HL-60 (cell line): Measurements from ENCODE around the gene CSMD2.

Source experiments
- DNase-seq, 2 experiments: peaks; one replicate each; pipeline ENCODE4 v3.0.0-alpha.2; 2010 to 2020; ENCODE audit warnings: low read depth in 1 of 2, low spot score in 1 of 2
- H3K27ac ChIP-seq: fragments of 250-450 bp; sonication (Bioruptor Pico); replicated peaks from 2 replicates; pipeline ENCODE4 v1.5.1; 2020; ENCODE audit warnings: mild to moderate bottlenecking, moderate library complexity
- H3K27me3 ChIP-seq: fragments of 250-450 bp; sonication (Bioruptor Pico); 2 replicates; pipeline ENCODE4 v1.5.1; 2021; ENCODE audit warnings: mild to moderate bottlenecking, moderate library complexity; ENCODE audit not compliant: insufficient read depth, poor library complexity, severe bottlenecking
- H3K4me3 ChIP-seq: replicated peaks from 2 replicates; pipeline ENCODE4 v1.5.1; 2011; ENCODE audit warnings: mild to moderate bottlenecking, control low read depth, low read length; ENCODE audit not compliant: insufficient read depth
- GABPA ChIP-seq: IDR thresholded peaks from 2 replicates; pipeline ENCODE4 v1.6.1; 2012; ENCODE audit warnings: low read depth
- POLR2AphosphoS5 ChIP-seq: IDR thresholded peaks from 2 replicates; pipeline ENCODE4 v1.6.1; 2012; ENCODE audit warnings: low read depth
- SPI1 ChIP-seq: IDR thresholded peaks from 2 replicates; pipeline ENCODE4 v1.6.1; 2012; ENCODE audit warnings: low read depth, mild to moderate bottlenecking, borderline replicate concordance
- TF ChIP-seq, protein P1 (sequence below): IDR thresholded peaks from one replicate; pipeline ENCODE4 v1.5.1; 2011; ENCODE audit warnings: low read length, control low read depth, inconsistent platforms; ENCODE audit not compliant: insufficient read depth
- TF ChIP-seq, protein P2 (sequence below): IDR thresholded peaks from 2 replicates; pipeline ENCODE4 v1.6.1; 2012; ENCODE audit warnings: low read depth; ENCODE audit not compliant: insufficient replicate concordance

Gene CSMD2

DNA sequence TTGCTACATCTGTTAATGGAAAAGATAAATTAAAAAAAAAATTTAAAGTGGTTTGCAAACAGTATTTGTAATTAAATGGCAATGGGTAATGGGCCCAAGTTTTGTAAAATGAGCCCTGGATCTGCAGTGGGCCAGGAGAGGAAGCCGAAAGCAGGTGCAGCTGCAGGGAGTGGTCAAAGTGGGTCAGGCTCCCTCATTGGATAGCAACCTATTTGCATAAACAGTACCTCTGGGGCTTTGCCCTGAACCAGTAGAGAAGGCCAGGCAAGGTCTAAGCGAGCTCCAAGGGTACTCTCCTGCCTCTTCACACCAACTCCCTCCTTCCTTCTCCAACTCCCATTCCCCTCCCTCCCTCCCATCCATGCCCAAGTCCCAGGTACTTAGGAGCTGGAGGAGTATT lies 162.2 kb downstream of the CSMD2 start:
- Histone ChIP-seq H3K27ac (no peak overlapping the region), H3K4me3 (no peak overlapping the region), H3K27me3 (no peaks in the 10 kb centered on the region)
- DNase-seq = no peak
- TF ChIP-seq, protein P1, sequence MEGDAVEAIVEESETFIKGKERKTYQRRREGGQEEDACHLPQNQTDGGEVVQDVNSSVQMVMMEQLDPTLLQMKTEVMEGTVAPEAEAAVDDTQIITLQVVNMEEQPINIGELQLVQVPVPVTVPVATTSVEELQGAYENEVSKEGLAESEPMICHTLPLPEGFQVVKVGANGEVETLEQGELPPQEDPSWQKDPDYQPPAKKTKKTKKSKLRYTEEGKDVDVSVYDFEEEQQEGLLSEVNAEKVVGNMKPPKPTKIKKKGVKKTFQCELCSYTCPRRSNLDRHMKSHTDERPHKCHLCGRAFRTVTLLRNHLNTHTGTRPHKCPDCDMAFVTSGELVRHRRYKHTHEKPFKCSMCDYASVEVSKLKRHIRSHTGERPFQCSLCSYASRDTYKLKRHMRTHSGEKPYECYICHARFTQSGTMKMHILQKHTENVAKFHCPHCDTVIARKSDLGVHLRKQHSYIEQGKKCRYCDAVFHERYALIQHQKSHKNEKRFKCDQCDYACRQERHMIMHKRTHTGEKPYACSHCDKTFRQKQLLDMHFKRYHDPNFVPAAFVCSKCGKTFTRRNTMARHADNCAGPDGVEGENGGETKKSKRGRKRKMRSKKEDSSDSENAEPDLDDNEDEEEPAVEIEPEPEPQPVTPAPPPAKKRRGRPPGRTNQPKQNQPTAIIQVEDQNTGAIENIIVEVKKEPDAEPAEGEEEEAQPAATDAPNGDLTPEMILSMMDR = no peak
- TF ChIP-seq GABPA (no peak), POLR2AphosphoS5 (no peak), SPI1 (no peak)
- TF ChIP-seq, protein P2, sequence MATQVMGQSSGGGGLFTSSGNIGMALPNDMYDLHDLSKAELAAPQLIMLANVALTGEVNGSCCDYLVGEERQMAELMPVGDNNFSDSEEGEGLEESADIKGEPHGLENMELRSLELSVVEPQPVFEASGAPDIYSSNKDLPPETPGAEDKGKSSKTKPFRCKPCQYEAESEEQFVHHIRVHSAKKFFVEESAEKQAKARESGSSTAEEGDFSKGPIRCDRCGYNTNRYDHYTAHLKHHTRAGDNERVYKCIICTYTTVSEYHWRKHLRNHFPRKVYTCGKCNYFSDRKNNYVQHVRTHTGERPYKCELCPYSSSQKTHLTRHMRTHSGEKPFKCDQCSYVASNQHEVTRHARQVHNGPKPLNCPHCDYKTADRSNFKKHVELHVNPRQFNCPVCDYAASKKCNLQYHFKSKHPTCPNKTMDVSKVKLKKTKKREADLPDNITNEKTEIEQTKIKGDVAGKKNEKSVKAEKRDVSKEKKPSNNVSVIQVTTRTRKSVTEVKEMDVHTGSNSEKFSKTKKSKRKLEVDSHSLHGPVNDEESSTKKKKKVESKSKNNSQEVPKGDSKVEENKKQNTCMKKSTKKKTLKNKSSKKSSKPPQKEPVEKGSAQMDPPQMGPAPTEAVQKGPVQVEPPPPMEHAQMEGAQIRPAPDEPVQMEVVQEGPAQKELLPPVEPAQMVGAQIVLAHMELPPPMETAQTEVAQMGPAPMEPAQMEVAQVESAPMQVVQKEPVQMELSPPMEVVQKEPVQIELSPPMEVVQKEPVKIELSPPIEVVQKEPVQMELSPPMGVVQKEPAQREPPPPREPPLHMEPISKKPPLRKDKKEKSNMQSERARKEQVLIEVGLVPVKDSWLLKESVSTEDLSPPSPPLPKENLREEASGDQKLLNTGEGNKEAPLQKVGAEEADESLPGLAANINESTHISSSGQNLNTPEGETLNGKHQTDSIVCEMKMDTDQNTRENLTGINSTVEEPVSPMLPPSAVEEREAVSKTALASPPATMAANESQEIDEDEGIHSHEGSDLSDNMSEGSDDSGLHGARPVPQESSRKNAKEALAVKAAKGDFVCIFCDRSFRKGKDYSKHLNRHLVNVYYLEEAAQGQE = no peak

DNA sequence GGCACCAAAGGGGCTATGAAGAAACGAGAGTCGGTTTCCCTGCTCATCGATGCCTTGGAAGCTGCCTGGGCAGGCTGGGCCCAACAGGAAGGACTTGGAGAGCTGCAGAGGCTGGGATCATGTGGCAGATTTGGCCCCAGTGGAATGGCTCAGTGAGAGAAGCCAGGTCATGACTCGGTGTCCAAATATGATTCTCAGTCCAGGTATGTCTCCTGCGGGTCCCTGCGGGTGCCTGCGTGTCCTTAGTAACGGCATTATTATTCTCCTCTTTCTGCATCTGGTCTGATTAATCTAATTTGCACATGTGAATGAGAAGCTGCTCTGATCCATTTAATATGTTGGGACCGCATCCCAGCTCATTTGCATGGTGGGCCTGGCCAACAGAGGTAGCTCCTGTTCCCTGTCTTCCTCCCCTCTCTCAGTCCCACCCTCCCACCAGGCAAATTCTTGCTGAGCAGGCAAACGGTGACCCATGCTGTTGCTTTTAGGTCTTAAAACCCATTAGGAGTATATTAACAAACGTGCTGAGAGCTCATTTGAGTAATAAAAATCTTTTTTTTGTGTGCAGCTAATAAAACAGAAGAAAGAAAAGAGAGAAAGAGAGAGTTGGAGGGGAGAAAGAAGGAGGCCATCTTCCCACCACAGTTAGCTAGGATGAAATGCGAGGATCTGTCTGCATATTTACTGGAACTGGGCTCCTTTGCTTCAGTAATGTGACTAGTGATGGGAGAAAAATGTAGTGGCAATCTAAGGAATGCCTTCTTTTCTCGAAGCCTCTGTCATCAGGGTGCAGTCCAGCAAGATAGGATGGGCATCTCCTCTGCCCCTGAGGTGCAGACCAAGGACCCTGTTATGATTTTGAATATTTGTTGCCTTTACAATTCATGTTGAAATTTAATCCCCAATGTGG lies 167.6 kb downstream of the CSMD2 start:
- no peak overlapping the region for H3K27ac ChIP-seq
- no peak for TF ChIP-seq POLR2AphosphoS5
- TF ChIP-seq SPI1 = no peak
- TF ChIP-seq, protein P2 = no peak
- no peak for TF ChIP-seq GABPA
- TF ChIP-seq, protein P1 = no peak
- no peak for DNase-seq

DNA sequence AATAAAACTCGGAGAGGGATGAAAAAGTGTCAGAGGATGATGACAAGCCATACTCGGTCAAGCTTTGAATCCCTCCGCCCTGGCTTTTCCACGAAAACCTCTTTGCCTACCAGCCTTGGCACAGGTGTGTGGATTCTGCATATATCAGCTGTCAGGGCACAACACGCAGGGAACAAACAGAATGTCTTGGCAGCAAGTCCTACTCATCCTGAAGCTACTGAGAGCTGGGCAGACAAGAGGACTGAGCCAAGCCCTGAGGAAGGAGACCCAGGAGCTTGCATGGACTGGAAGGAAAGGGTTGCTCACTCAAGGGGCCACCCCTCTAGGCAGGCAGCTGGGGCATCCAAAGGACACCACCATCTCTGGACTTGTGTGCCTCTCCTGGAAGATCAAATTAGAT lies 168.7 kb downstream of the CSMD2 start:
- no peak for DNase-seq
- no peaks in the 10 kb centered on the region for H3K27me3 ChIP-seq

More for the DNA sequence above, 167.6 kb downstream of the CSMD2 start:
- Histone ChIP-seq H3K27me3 (no peaks in the 10 kb centered on the region), H3K4me3 (no peak overlapping the region)

More for the DNA sequence above, 168.7 kb downstream of the CSMD2 start:
- Histone ChIP-seq H3K27ac (no peak overlapping the region), H3K4me3 (no peak overlapping the region)
- TF ChIP-seq, protein P1 = no peak
